ENCODE results near the gene CARS2. TPM values are rescaled to one million over a fixed set of nuclear protein-coding genes. Genes with fewer than 3 reads are reported as not detected.

Gene CARS2
- total RNA-seq, 1 experiment from 2014 or later, result 31.9 TPM

GRCh38 chr13:110628952-110629701, 76.8 kb downstream of the CARS2 start:
- H3K27ac ChIP-seq (ENCODE audit: low read length), result no peak overlapping the region
- TF ChIP-seq CTCF (IDR thresholded peaks at IDR 0.05) (no peak), SIN3A (IDR thresholded peaks at IDR 0.05; ENCODE audit: borderline replicate concordance, insufficient read depth, low read depth, low read length) (no peak), POLR2AphosphoS5 (IDR thresholded peaks at IDR 0.05; ENCODE audit: low read depth, low read length) (no peak), TCF7L2 (IDR thresholded peaks at IDR 0.05; ENCODE audit: low read depth, low read length) (no peak), REST (IDR thresholded peaks at IDR 0.05; ENCODE audit: insufficient read depth in 1 of 2, low read depth in 2 of 2, low read length in 1 of 2) (no peak)
- ATAC-seq (no peak), DNase-seq (ENCODE audit: low read depth, low spot score) (no peak)
- H3K36me3 ChIP-seq (ENCODE audit: control insufficient read depth, insufficient read depth, low read length), result no peaks in the 10 kb centered on the region
- no peaks in the 10 kb centered on the region for H3K4me1 ChIP-seq (ENCODE audit: control insufficient read depth, insufficient read depth, low read length)
- no peaks in the 10 kb centered on the region for H3K9me3 ChIP-seq (ENCODE audit: control insufficient read depth, insufficient read depth, low read depth, low read length)
- ChIA-PET POLR2A (no interaction called here), CTCF (no interaction called here)
- no TSS peak for BruUV-seq (replicated peaks)
- intact Hi-C loops (cut with micrococcal nuclease; ENCODE audit: unreplicated experiment), result no loop called here
- no peak overlapping the region for H3K4me3 ChIP-seq (ENCODE audit: low read depth in 2 of 2, low read length in 2 of 2)
- no peaks in the 10 kb centered on the region for H3K27me3 ChIP-seq (ENCODE audit: control insufficient read depth, insufficient read depth, low read length)
- in situ Hi-C loops (cut with HindIII; ENCODE audit: low pct_unique_long_range_greater_than_20kb, low sequenced_read_pairs), result no loop called here

GRCh38 chr13:110628477-110628793, 77.5 kb downstream of the CARS2 start:
- H3K9me3 ChIP-seq (ENCODE audit: control insufficient read depth, insufficient read depth, low read depth, low read length), result no peaks in the 10 kb centered on the region
- intact Hi-C loops (cut with micrococcal nuclease; ENCODE audit: unreplicated experiment) (no loop called here), in situ Hi-C loops (cut with HindIII; ENCODE audit: low pct_unique_long_range_greater_than_20kb, low sequenced_read_pairs) (no loop called here)
- DNase-seq (ENCODE audit: low read depth, low spot score) (no peak), ATAC-seq (no peak)
- CTCF ChIA-PET, result no interaction called here
- no peaks in the 10 kb centered on the region for H3K36me3 ChIP-seq (ENCODE audit: control insufficient read depth, insufficient read depth, low read length)
- no peak overlapping the region for H3K27ac ChIP-seq (ENCODE audit: low read length)
- no peak overlapping the region for H3K4me3 ChIP-seq (ENCODE audit: low read depth in 2 of 2, low read length in 2 of 2)
- TF ChIP-seq CTCF (IDR thresholded peaks at IDR 0.05), result no peak
- no TSS peak for BruUV-seq (replicated peaks)
- no peaks in the 10 kb centered on the region for H3K4me1 ChIP-seq (ENCODE audit: control insufficient read depth, insufficient read depth, low read length)
- POLR2A ChIA-PET, result no interaction called here
- H3K27me3 ChIP-seq (ENCODE audit: control insufficient read depth, insufficient read depth, low read length), result no peaks in the 10 kb centered on the region
